Colonic mucosa (tissue), 4 donors: Measurements from ENCODE around the gene LTBP3. TPM values are rescaled to one million over a fixed set of nuclear protein-coding genes. Genes with fewer than 3 reads are reported as not detected.

ENCODE experiments used
- DNase-seq: peaks from one replicate; pipeline ENCODE4 v3.0.0-alpha.2; 2020
- H3K27ac ChIP-seq: fragments of 200-600 bp; one replicate; pipeline ENCODE4 v1.8.0; 2021
- H3K27me3 ChIP-seq: fragments of 200-600 bp; one replicate; pipeline ENCODE4 v1.8.0; 2021
- H3K36me3 ChIP-seq: fragments of 200-600 bp; one replicate; pipeline ENCODE4 v1.8.0; 2021
- H3K4me1 ChIP-seq: fragments of 200-600 bp; one replicate; pipeline ENCODE4 v1.8.0; 2021; ENCODE audit warnings: mild to moderate bottlenecking
- H3K4me3 ChIP-seq: fragments of 200-600 bp; one replicate; pipeline ENCODE4 v1.8.0; 2021
- H3K9ac ChIP-seq, 2 donors: one replicate each; pipeline ENCODE4 v1.7.0; 2013; ENCODE audit warnings: control low read depth in 2 of 2, low read depth in 2 of 2, low read length in 2 of 2
- H3K9me3 ChIP-seq: fragments of 200-600 bp; one replicate; pipeline ENCODE4 v1.8.0; 2021
- intact Hi-C: fragments of 100-400 bp; cut with DNase I; formaldehyde crosslinking; loops from one replicate; pipeline ENCODE4 v1.14.1; 2022
- total RNA-seq, 2 donors: library from RNA; stranded (reverse); fragmentation: NEBNext Ultra II Directional in 1 of 2; extraction: Animal tissue kit (Norgen Biotek cat#: 25700) in 1 of 2; gene quantifications; one replicate each; pipeline ENCODE4 v1.2.1, GENCODE V29; 2021
- TF ChIP-seq, protein P1 (sequence below): fragments of 200-600 bp; IDR thresholded peaks from one replicate; pipeline ENCODE4 v1.8.0; 2022; ENCODE audit warnings: antibody characterized with exemption, mild to moderate bottlenecking
- donor health status: healthy.
- donor health status: DM: no; HTN: no; CAD: no.
- donor health status: DM: no; HTN: no; CAD: no.

Gene LTBP3
- total RNA-seq, 2 donors from 2014 or later: 27.3 to 31.1 TPM

DNA sequence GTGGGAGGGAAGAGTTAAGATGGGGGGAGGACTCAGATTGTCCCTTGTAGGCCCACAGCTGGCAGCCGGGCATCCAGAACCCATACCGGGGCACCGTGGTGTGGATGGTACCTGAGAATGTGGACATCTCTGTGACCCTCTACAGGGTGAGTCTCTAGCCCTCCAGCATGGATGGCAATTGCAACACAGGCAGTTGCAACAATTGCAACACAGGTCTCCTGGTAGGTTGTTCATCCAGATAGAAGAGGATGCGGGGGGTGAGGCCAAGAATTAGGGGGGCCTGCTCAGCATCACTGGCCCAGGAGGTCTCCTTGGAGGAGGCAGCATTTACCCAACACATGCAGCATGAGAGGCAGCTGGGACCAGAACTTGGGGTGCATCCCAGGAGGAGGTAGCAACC lies 21.1 kb upstream of the LTBP3 start:
- peaks cover 27% of the 10 kb centered on the region for H3K4me1 ChIP-seq
- DNase-seq: no peak

DNA sequence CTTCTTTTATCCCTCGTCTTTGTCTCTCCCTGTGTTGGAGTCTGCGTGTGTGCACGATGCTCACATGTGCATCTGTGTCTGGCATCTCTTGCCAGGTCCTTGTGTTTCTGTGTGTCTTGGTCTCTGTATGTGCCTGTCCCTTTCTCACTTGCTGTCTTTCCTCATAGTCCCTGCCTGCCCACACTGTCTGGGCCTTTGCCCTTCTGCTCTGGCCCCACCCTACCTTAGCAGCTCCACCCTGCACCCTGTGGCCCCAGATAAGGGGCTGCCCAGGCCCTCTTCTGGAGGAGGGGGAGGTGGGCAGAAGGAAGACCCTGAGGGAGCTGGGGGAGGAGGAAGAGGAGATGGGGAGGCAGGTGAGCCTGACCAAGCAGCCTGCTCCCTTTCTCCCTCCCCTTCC lies 20.5 kb upstream of the LTBP3 start:
- no peak for DNase-seq
- Histone ChIP-seq H3K4me3 (no peak overlapping the region), H3K27me3 (no peaks in the 10 kb centered on the region), H3K4me1 (peaks cover 29% of the 10 kb centered on the region), H3K27ac (no peak overlapping the region), H3K36me3 (peaks cover 19% of the 10 kb centered on the region), H3K9me3 (no peaks in the 10 kb centered on the region), H3K9ac (peak overlapping the region in 1 of 2 donors; percentile 28)
- intact Hi-C loops: no loop called here
- TF ChIP-seq, protein P1, sequence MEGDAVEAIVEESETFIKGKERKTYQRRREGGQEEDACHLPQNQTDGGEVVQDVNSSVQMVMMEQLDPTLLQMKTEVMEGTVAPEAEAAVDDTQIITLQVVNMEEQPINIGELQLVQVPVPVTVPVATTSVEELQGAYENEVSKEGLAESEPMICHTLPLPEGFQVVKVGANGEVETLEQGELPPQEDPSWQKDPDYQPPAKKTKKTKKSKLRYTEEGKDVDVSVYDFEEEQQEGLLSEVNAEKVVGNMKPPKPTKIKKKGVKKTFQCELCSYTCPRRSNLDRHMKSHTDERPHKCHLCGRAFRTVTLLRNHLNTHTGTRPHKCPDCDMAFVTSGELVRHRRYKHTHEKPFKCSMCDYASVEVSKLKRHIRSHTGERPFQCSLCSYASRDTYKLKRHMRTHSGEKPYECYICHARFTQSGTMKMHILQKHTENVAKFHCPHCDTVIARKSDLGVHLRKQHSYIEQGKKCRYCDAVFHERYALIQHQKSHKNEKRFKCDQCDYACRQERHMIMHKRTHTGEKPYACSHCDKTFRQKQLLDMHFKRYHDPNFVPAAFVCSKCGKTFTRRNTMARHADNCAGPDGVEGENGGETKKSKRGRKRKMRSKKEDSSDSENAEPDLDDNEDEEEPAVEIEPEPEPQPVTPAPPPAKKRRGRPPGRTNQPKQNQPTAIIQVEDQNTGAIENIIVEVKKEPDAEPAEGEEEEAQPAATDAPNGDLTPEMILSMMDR: no peak

More for the DNA sequence above, 21.1 kb upstream of the LTBP3 start:
- Histone ChIP-seq H3K36me3 (peaks cover 19% of the 10 kb centered on the region), H3K4me3 (no peak overlapping the region), H3K27me3 (no peaks in the 10 kb centered on the region), H3K9ac (no peak overlapping the region), H3K27ac (no peak overlapping the region), H3K9me3 (no peaks in the 10 kb centered on the region)
- intact Hi-C loops: no loop called here
- TF ChIP-seq, protein P1: no peak

DNA sequence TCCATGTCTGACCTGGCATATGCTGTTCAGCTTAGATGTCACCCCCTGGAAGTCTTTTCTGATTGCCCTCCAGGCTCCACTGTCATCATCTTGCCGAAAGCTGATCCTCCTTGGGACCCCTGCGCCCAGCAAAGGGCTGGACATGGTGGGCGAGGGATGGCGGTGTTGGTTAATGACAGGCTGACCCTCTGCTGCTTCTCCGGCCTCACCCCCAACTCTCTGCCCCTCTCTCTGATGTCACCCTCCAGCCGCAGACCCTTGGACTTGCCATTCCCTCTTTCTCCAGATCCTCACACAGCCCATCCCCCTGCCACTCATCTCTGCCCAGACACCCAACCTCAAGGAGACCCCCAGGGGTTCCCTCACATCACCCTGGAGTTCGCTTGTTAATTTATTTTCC lies 20.0 kb upstream of the LTBP3 start:
- Histone ChIP-seq H3K4me3 (peak overlapping the region; percentile 91), H3K36me3 (peaks cover 19% of the 10 kb centered on the region), H3K27me3 (no peaks in the 10 kb centered on the region), H3K9ac (peak overlapping the region; percentile 89 to 96), H3K9me3 (no peaks in the 10 kb centered on the region), H3K4me1 (peaks cover 34% of the 10 kb centered on the region), H3K27ac (peak overlapping the region; percentile 89)
- TF ChIP-seq, protein P1: no peak
- intact Hi-C loops: no loop called here
- no peak for DNase-seq

DNA sequence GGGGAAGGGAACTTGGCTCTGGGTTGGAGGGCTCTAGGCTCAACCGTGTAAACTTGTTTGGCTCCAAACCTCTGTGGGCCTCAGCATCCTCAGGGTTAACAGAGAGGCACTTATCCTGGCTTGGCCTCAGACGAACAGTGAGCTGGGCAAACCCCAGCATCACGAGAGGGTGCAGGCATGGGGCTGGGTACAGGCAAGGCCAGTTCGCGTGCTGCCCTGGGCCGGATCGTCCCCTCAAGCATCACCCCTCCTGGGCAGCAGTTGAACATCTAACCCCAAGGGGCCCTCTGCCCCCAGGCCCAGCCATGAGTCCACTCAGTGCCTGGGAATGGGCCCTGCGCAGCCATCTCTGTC lies 19.6 kb upstream of the LTBP3 start:
- peak overlapping the region; percentile 89 for H3K27ac ChIP-seq
- intact Hi-C loops: no loop called here
- TF ChIP-seq, protein P1: no peak
- H3K27me3 ChIP-seq: no peaks in the 10 kb centered on the region
- H3K9me3 ChIP-seq: no peaks in the 10 kb centered on the region
- peak overlapping the region; percentile 91 for H3K4me3 ChIP-seq
- H3K4me1 ChIP-seq: peaks cover 35% of the 10 kb centered on the region
- no peak for DNase-seq
- peaks cover 19% of the 10 kb centered on the region for H3K36me3 ChIP-seq
- peak overlapping the region; percentile 89 to 96 for H3K9ac ChIP-seq

DNA sequence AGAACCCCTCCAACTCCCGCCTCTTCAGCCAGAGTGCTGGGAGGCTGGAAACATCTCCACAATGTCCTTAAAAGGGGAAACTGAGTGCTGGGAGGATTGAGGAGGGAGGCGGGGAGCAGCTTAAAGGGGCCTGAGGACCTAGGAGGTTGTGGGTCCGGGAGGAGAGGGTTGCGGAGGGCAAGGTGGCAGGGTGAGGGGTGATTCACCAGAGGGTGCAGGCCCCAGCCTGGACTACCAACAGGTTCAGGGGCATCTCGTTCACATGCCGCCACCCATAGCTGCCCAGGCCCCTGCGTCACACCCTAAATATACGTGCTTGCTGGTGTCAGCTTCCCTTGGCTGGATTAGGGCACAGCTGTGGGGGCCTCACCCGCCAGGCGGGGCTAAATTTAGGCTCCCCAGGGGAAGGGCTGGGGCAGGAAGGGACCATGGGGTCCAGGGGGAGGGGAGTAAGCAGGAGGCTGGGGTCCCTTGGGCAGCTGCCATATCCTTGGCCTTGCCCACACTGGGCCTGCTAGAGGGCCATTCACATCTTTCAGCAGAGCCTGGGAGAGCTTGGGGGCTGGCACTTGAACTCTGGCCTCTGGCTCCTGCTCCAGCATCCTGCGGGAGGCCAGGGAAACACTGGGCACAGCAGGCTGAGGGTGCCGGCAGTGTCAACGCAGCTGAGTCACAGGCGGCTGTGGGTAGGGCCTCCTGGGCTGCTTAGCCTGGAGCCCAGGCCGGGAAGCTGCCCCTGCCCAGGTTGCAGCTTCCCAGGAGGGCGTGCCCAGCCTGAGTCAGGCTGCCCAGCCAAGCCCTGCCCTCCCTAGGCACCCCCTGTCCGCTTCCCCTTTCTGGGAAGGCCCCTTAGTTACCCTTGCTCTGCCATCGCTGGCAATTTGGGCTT lies 19.0 kb upstream of the LTBP3 start:
- H3K36me3 ChIP-seq: peaks cover 19% of the 10 kb centered on the region
- peak overlapping the region; percentile 89 for H3K27ac ChIP-seq
- H3K9ac ChIP-seq: peak overlapping the region; percentile 89 to 96
- H3K4me3 ChIP-seq: peak overlapping the region; percentile 91
- H3K9me3 ChIP-seq: no peaks in the 10 kb centered on the region
- intact Hi-C loops: no loop called here
- H3K4me1 ChIP-seq: peaks cover 35% of the 10 kb centered on the region
- peak; percentile 78 for DNase-seq
- no peaks in the 10 kb centered on the region for H3K27me3 ChIP-seq
- TF ChIP-seq, protein P1: no peak
